Transverse colon (tissue), 4 donors: ENCODE results near the gene CAPN7. TPM values are rescaled to one million over a fixed set of nuclear protein-coding genes. Genes with fewer than 3 reads are reported as not detected.

Source experiments
- DNase-seq: peaks from one replicate; pipeline ENCODE4 v3.0.0-alpha.2; 2019
- H3K27ac ChIP-seq, 4 donors: fragments of 200-600 bp; sonication (generic); 2 replicates each; pipeline ENCODE4 v1.5.1; 2016 to 2018; ENCODE audit warnings: inconsistent platforms in 4 of 4
- H3K27me3 ChIP-seq: fragments of 200-600 bp; sonication (generic); 2 replicates; pipeline ENCODE4 v1.5.1; 2017; ENCODE audit warnings: inconsistent platforms
- H3K36me3 ChIP-seq, 4 donors: fragments of 200-600 bp; sonication (generic); 2 replicates each; pipeline ENCODE4 v1.5.1; 2017 to 2019; ENCODE audit warnings: inconsistent platforms in 4 of 4
- H3K4me1 ChIP-seq, 4 donors: fragments of 200-600 bp; sonication (generic); 2 replicates each; pipeline ENCODE4 v1.5.1; 2017 to 2020; ENCODE audit warnings: inconsistent platforms in 4 of 4
- H3K4me3 ChIP-seq, 4 donors: fragments of 200-600 bp; sonication (generic); 1 replicate in 1 of 4; 2 replicates in 3 of 4; pipeline versions ENCODE4 v1.5.1 to v1.6.1; 2017 to 2019; ENCODE audit warnings: inconsistent platforms in 4 of 4
- H3K9me3 ChIP-seq, 2 donors: fragments of 200-600 bp; sonication (generic); 2 replicates each; pipeline ENCODE4 v1.5.1; 2017 to 2019; ENCODE audit warnings: inconsistent platforms in 2 of 2
- CTCF ChIP-seq, 5 experiments: fragments of 200-600 bp in 3 of 5; fragments of 450-650 bp in 2 of 5; sonication (generic) in 3 of 5; IDR thresholded peaks; 1 replicate in 2 of 5; 2 replicates in 3 of 5; pipeline ENCODE4 v1.5.1; 2016 to 2017; ENCODE audit warnings: antibody characterized with exemption in 5 of 5, inconsistent platforms in 3 of 5, mild to moderate bottlenecking in 2 of 5, moderate library complexity in 1 of 5
- EP300 ChIP-seq: sonication (generic); formaldehyde crosslinking; IDR thresholded peaks from one replicate; pipeline ENCODE4 v1.6.1; 2017; ENCODE audit warnings: antibody characterized with exemption, low read depth
- POLR2A ChIP-seq: fragments of 450-650 bp; IDR thresholded peaks from one replicate; pipeline ENCODE4 v1.6.1; 2016; ENCODE audit warnings: antibody characterized with exemption, mild to moderate bottlenecking, moderate library complexity
- POLR2AphosphoS5 ChIP-seq, 3 donors: sonication (generic); formaldehyde crosslinking; IDR thresholded peaks; one replicate each; pipeline ENCODE4 v1.6.1; 2016; ENCODE audit warnings: antibody characterized with exemption in 3 of 3
- WGBS, 2 donors: methylation state at CpG; one replicate each; pipeline ENCODE4 v1.1.5; 2018; ENCODE audit warnings: low coverage in 1 of 2; 5-methylcytosine and 5-hydroxymethylcytosine counted together
- in situ Hi-C, 4 donors: fragments of 200-750 bp; cut with MboI; loops; one replicate each; pipeline versions ENCODE4 v1.15.0 to v1.15.1; 2017; ENCODE audit warnings: low sequenced_read_pairs in 3 of 4, low pct_ligation_motif_present in 1 of 4, low pct_unique_long_range_greater_than_20kb in 1 of 4
- intact Hi-C: fragments of 100-400 bp; cut with DNase I; formaldehyde crosslinking; loops from one replicate; pipeline ENCODE4 v1.15.1; 2023; ENCODE audit warnings: low total_unique reads
- total RNA-seq, 4 donors: library from RNA; depleted of rRNA; stranded (reverse); fragments of >200 nt; gene quantifications; one replicate each; pipeline ENCODE4 v1.1.0, GENCODE V29; 2016

Gene CAPN7
- total RNA-seq, 4 donors from 2014 or later: 12.1 to 78.4 (median 48.8) TPM

DNA sequence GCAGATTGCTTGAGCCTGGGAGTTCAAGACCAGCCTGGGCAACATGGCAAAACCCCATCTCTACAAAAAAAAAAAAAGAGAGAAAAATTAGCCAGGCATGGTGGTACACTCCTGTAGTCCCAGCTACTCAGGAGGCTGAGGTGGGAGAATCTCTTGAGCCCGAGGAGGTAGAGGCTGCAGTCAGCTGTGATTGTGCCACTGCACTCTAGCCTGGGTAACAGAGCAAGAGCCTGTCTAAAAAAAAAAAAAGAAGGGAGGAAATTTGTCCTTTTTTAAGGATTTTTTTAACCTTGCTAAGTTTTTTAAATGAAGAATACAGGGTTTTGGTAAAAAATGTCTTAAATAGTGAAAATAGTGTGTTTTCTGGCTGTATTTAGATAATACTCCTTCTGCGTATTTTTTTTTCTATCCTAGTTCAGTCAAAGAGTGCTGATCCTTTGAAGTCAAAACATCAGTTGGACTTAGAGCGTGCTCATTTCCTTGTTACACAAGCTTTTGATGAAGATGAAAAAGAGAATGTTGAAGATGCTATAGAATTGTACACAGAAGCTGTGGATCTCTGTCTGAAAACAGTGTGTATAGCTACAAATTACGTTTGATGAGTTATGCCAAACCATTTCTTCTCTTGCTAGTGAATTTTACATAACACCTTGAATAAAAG, 11.1 kb downstream of the CAPN7 start:
- intact Hi-C loops (no loop called here), in situ Hi-C loops (loop anchor here in 3 of 4 donors (25.0 kb wide), 2 partner anchors 345 to 1045 kb away; partner anchors contain the start of genes DPH3 (in 1 of the 3) and OXNAD1 (in 1 of the 3))
- Histone ChIP-seq H3K9me3 (no peaks in the 10 kb centered on the region), H3K27ac (no peak overlapping the region), H3K36me3 (peaks cover 0 to 74% (median 31%) of the 10 kb centered on the region in 4 donors), H3K4me1 (peaks cover 0 to 7% (median 0%) of the 10 kb centered on the region in 4 donors), H3K27me3 (no peaks in the 10 kb centered on the region), H3K4me3 (no peak overlapping the region)
- no peak for DNase-seq
- 94 to 95% methylated on average over 4 of the region's 4 CpGs for WGBS, 2 donors
- no peak for TF ChIP-seq POLR2AphosphoS5 (IDR thresholded peaks at IDR 0.05)
- TF ChIP-seq EP300: no peak
- TF ChIP-seq POLR2A: no peak
- TF ChIP-seq CTCF (IDR thresholded peaks at IDR 0.05): no peak

DNA sequence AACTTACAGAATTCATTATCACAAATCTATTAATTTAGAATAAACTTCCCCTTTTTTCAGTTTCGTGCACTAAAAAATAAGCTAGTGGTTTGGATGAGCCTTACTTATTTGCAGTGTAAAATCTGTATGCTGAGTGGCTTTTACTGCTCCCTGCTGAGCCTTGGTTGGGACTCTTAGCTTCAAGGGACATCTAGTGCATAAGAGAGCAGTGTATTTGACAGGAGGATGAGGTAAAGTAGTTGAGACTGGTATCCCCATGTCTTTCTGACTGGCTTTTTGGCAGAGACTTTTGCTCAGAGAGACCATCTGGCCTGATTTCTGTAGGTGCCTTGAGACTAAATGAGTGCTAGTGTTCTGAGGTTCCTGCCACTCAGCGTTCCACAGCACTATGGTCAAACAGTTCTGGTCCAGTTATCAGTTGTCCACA, 11.8 kb downstream of the CAPN7 start:
- 77 to 93% methylated on average over 1 to 2 of the region's 2 CpGs for WGBS, 2 donors
- no peak for DNase-seq
- Histone ChIP-seq H3K9me3 (no peaks in the 10 kb centered on the region), H3K27me3 (no peaks in the 10 kb centered on the region), H3K4me3 (no peak overlapping the region), H3K27ac (no peak overlapping the region), H3K36me3 (peaks cover 0 to 75% (median 31%) of the 10 kb centered on the region in 4 donors), H3K4me1 (peaks cover 0 to 6% (median 0%) of the 10 kb centered on the region in 4 donors)
- intact Hi-C loops: no loop called here
- no peak for TF ChIP-seq CTCF (IDR thresholded peaks at IDR 0.05)
- TF ChIP-seq EP300: no peak
- no peak for TF ChIP-seq POLR2AphosphoS5 (IDR thresholded peaks at IDR 0.05)
- no peak for TF ChIP-seq POLR2A
- in situ Hi-C loops: loop anchor here in 3 of 4 donors (25.0 kb wide), 2 partner anchors 344 to 1044 kb away; partner anchors contain the start of genes DPH3 (in 1 of the 3) and OXNAD1 (in 1 of the 3)

DNA sequence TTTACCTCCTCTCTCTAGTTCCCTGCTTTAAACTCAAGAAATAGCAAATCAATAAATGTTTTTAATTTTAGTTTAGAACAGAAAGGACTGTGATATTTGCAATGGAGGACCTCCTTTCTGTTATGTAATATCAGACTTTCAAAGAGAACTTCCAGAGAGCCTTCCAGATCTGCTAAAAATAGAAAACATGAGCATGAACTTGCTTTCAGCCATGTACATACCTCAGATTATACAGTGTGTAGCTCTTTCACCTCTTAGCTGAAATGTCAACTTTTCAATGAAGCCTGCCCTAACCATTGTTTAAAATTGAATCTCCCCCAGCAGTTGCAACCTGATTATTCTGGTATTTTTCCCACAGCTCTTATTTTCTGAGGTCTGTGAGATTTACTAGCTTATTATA, 12.6 kb downstream of the CAPN7 start:
- no peaks in the 10 kb centered on the region for H3K27me3 ChIP-seq
- peaks cover 0 to 6% (median 0%) of the 10 kb centered on the region in 4 donors for H3K4me1 ChIP-seq
- peaks cover 0 to 73% (median 31%) of the 10 kb centered on the region in 4 donors for H3K36me3 ChIP-seq
- no peak for DNase-seq
- no peak overlapping the region for H3K27ac ChIP-seq
- TF ChIP-seq EP300: no peak
- no peak for TF ChIP-seq POLR2AphosphoS5 (IDR thresholded peaks at IDR 0.05)
- TF ChIP-seq POLR2A: no peak
- no peak for TF ChIP-seq CTCF (IDR thresholded peaks at IDR 0.05)
- intact Hi-C loops: no loop called here
- no peaks in the 10 kb centered on the region for H3K9me3 ChIP-seq
- no peak overlapping the region for H3K4me3 ChIP-seq
- in situ Hi-C loops: loop anchor here in 3 of 4 donors (25.0 kb wide), 2 partner anchors 344 to 1044 kb away; partner anchors contain the start of genes DPH3 (in 1 of the 3) and OXNAD1 (in 1 of the 3)

DNA sequence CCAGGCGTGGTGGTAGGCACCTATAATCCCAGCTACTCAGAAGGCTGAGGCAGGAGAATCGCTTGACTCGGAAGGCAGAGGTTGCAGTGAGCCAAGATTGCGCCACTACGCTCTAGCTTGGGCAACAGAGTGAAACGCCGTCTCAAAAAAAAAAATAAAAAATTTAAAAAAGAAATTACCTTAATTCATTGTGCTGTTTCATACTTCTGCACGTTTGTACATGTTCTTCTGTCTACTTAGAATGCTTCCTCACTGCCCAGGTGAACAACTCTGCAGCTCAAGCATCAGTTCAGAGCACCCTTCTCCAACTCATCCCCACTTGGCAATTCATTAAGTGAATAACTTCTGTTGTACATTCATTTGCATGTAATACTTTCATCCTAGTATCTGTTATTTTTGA, 14.0 kb downstream of the CAPN7 start:
- TF ChIP-seq CTCF (IDR thresholded peaks at IDR 0.05) (no peak), POLR2AphosphoS5 (IDR thresholded peaks at IDR 0.05) (no peak), EP300 (no peak), POLR2A (no peak)
- Histone ChIP-seq H3K27ac (no peak overlapping the region), H3K4me3 (no peak overlapping the region), H3K4me1 (peaks cover 0 to 6% (median 0%) of the 10 kb centered on the region in 4 donors), H3K27me3 (no peaks in the 10 kb centered on the region), H3K9me3 (no peaks in the 10 kb centered on the region), H3K36me3 (peaks cover 0 to 74% (median 29%) of the 10 kb centered on the region in 4 donors)
- WGBS, 2 donors: 90 to 93% methylated on average over 8 of the region's 8 CpGs
- intact Hi-C loops: no loop called here
- no peak for DNase-seq
- in situ Hi-C loops: loop anchor here in 3 of 4 donors (25.0 kb wide), 2 partner anchors 342 to 1042 kb away; partner anchors contain the start of genes DPH3 (in 1 of the 3) and OXNAD1 (in 1 of the 3)
